Stimulated activated CD4-positive, alpha-beta T cell treated with anti-CD3 and anti-CD28 coated beads, Interleukin-1b, Interleukin-23, amount 100 ng/mL, for 4 hours (primary cell): Measurements from ENCODE around the gene SLC25A30.

Experiments
- DNase-seq, 2 donors: peaks; one replicate each; pipeline ENCODE4 v3.0.0-alpha.2; 2020; ENCODE audit warnings: low read depth in 2 of 2

The SLC25A30 gene, protein sequence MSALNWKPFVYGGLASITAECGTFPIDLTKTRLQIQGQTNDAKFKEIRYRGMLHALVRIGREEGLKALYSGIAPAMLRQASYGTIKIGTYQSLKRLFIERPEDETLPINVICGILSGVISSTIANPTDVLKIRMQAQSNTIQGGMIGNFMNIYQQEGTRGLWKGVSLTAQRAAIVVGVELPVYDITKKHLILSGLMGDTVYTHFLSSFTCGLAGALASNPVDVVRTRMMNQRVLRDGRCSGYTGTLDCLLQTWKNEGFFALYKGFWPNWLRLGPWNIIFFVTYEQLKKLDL

DNA sequence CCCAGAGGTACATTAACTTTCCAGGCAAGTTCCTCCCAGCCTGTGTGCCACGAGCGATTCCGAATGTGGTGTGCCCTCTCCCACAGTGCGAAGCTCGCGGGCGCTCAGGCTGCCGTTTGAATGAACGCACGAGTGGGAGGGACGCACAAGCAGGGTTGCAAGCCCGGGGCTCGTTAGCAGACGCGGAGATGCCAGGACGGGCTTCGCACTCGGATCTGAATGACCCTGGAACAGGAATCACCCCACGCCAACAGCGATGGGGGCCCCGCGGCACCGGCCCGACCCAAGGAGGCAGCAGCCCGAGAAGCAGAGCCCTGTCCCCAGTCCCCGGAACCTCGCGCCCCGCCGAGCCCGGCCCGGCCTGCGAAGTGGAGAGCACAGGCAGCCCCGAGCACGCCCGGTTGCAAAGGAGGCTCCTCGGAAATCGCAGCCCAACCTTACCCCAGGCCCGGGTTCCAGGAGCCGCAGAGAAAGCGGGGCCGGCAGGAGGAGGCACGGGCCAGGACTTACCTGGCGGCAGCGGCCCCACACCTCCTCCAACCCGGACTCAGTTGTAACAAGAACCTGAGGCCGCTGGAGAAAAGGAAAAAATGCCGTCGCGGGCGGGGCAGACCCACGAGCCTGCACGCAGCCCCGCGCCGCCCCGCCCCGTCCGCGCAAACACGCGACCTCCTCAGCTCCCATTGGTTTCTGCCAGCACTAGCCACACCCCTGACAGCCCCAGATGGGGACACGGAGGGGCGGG lies at the start of gene SLC25A30:
Gene SLC25A30, minus strand, starts transcription at position 584 of the 745 bp plus-strand sequence. CDS start 6,948 bp downstream, outside the sequence.
- DNase-seq = peak; percentile 82 to 88

DNA sequence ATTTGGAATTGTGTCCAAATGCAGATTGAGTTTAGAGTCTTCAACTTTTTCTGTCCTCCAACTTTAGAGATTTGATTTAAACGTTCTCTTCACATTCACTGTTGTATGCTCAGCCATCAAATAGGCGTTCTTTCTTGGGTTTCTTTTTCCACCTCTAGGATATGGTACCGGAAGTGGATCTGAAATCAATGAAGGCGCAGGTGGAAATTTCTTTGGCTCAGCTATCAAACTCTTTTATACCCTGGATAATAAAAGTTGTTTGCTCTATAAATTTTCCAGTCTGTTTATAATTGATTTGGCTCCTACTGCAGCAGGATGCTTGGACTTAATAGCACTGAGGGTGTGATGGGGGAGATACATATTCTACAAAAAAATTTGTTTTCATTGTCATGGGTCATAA lies 48.2 kb upstream of the SLC25A30 start:
- no peak for DNase-seq

DNA sequence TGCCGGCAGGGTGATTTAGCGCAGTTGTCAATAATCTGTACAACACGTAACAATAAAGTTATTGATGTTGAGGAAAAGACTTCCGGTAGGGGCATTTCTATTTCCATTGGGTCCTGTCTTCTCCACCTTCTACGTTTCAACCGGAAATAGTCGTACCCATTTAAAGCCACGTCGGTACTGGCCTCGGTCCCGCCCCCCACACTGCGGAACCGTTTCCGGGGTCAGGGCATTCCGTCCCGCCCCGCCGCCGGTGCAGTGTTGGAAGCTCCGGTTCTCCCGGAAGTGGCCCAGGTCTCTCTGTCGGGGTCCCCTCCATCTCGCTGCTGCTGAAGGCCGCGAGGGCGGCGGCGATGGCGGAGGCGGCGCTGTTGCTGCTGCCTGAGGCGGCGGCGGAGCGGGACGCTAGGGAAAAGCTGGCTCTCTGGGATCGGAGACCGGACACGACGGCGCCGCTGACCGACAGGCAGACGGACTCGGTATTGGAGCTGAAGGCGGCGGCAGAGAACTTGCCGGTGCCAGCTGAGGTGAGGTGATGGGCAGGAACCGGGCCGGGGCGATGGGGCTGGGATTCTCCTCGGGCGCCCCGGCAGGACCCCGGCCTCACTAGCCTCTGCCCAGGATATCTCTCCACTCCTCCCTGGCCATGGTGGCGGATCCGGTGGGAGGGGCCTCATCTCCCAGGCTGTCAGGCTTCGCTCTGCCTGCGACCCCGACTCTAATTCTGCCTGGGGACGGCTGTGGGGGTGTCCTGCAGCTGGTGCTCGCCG lies 46.7 kb upstream of the SLC25A30 start, which contains the start of gene COG3:
Gene COG3, plus strand, starts transcription at position 253 of the 767 bp plus-strand sequence. Its CDS starts 98 bp downstream, at position 351.
- DNase-seq = peak; percentile 86 to 92

DNA sequence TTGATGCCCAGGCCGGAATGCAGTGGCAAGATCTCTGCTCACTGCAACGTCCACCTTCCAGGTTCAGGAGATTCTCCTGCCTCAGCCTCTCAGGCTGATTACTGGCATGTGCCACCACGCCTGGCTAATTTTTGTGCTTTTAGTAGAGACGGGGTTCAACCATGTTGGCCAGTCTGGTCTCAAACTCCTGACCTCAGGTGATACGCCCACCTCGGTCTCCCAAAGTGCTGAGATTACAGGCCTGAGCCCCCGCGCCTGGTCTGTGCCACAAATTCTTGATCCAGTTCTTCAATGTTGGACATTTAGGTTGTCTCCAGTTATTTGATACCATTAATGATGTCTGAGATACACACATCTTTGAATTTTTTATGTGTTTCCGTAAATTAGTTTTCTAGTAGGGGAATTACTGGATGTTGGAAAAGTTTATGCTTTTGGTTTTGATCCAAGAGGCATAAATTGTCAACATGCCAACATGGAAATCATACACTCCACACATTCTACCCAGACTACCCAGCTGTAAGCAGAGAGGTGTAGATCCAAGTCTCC lies 46.0 kb upstream of the SLC25A30 start:
- DNase-seq = no peak

DNA sequence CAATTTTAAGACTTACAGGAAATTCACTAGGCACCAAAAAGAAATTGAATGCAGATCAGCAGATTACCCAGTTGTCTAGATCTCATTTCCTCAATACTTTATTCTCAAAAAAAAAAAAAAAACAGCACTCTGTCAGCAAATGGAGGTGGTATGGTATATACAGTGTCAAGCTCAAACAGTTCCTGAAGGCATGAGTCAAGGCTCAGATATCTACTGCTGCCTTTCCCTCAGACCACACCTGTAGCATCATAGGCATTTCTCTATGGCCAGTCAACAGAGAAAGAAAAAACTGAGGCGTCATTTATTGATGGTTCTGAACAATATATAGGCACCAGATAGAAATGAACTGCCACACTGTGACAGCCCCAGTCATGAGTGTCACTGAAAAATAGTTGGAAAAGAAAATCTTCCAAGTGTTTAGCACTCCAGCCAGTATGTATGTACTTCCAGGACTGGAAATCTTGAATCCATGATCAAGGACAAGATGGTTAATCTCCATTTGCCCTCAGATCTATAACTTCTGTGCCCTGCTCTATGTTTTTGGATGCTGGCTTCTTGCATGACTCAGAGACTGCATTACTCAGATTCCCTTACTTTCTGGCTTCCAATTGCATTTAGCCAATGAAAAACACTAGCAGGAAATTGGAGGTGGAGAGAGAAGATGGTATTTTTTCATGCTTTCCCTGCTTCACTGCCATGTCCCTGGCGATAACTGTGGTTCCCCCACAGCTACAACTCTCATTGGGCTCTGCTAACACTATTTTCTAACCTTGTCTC lies 38.2 kb upstream of the SLC25A30 start:
- no peak for DNase-seq

DNA sequence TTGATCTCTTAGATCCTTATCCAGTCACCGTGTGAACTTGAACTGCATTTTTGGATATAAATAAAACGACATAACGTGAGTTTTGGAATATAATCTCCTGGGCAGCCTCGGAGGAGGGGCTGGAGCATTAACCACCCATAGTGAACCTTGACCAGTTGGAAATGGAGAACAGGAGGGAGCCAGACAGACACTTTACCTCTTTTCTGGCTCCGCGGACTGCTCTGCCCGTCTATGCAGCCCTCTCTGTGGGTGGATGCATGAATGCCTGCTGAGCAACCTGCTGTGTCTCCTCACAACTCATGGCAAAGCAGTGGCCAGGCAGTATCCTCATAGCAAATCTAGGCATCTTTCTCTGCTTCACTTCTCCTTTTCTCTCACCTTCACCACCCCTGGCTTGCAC lies 36.0 kb upstream of the SLC25A30 start:
- no peak for DNase-seq

DNA sequence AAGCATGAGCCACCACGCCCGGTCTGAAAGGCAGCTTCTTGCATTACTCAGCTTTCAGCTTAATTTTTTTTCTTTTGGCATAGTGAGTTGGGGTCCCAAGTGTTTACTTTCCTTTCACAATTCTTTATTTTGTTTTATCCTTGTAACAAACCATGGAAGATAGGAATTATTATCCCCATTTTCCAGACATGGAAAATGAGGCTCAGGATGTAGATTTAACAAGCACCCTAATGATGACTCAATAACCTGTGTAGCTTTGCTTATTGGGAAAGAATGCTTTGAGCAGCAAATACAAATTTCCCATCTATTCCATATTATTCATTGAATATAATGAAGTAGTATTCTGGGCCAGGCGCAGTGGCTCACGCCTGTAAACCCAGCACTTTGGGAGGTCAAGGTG lies 33.1 kb upstream of the SLC25A30 start:
- no peak for DNase-seq

DNA sequence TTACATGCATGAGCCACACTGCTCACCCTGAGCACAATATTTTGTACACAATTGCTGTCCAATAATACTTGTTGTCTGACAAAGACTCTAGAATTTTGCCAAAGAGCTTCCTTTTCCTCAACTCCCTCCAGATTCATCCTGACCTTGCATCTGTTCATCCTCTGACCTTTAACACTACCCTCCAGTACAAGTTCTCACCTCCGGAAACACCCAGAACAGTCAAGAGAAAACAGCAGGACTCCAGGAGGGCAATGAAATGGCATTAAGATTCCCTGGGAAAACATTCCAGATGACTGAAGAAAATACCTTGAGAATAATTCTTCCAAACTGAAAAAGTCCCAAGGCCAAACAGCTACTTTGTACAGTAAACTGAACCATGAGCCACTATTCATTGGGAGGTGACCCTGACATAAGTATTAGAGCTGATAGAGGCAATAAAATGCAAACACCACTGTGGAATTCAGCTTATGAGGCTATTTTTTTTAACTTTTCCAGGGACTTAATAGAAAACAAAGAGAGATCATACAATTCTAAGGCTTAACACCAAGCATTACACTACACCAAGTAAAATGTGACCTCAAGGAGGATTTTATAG lies 30.9 kb upstream of the SLC25A30 start:
- no peak for DNase-seq

DNA sequence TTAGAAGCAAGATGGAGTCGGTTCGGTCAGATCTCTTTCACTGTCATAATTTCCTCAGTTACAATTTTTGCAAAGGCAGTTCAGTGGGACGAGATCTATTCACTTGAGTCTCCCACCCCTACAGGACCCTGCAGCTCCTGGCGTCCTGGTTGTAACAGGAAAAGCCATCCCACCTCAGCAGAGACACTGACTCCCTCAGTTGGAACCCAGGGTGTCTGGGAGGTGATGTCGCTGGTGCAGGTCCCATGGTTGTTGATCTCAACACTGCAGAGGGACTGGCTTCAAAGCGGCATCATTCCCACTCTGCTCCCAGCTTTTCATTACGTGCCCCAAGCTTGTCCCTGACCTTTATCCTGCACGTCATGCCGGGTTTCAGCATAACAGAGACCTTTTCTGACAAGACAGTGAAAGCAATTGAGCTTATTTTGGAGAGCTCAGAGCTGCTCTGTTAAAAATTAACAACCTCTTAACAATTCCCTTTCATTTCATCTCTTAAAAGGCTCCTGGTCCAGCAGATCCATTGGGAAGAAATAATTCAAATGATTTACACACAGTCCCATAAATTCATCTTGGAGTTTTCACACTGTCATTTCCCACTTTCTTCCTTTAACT lies 29.0 kb upstream of the SLC25A30 start:
- DNase-seq = no peak

DNA sequence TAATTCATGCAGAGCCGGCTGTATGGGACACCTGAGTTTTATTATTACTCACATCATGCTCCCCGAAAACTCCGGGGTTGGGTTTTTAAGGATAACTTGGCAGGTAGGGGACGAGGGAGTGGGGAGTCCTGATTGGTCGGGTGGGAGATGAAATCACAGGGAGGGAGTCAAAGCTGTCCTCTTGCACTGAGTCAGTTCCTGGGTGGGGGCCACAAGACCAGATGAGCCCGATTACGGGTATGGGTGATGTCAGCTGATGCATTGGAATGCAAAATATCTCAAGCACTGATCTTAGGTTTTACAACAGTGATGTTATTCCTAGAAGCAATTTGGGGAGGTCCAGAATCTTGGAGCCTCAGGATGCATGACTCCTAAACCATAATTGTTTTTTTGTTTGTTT lies 28.0 kb upstream of the SLC25A30 start:
- DNase-seq = no peak

DNA sequence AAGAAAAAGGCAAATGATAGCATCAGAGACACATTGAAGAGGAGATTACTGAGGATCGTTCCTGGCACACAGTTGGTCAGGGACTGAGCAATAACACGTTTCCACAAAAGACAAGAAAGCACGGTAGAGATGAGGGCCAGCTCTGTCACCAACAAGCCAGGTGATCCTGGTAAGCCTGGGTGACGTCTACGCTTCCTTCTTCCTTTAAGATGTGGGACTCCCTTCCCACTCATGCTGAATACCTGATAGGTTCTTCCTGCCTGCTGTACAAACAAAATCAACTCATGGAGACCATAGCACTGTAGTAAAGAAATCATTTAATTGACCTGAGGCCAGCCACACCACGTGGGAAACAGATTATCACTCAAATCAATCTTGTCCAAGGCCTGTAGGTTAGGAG lies 26.9 kb upstream of the SLC25A30 start:
- no peak for DNase-seq

DNA sequence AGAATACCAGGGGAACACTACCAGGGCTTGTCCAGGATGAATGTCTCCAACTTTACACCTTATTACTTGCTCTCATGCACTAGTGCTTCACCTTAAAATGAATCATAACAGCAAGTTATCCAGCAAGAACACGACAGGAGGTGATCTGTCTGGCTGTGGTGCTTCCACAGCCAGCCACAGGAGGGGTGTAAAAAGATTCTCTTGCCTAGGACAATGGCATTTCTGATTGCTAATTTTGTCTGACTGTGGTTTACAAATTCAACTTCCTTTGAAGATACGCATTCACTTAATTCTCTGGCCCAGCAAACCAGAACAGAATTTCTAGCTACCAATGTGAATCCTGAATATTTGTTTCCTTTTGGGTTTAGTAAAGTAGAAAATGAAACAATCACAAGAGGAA lies 23.5 kb upstream of the SLC25A30 start:
- no peak for DNase-seq

DNA sequence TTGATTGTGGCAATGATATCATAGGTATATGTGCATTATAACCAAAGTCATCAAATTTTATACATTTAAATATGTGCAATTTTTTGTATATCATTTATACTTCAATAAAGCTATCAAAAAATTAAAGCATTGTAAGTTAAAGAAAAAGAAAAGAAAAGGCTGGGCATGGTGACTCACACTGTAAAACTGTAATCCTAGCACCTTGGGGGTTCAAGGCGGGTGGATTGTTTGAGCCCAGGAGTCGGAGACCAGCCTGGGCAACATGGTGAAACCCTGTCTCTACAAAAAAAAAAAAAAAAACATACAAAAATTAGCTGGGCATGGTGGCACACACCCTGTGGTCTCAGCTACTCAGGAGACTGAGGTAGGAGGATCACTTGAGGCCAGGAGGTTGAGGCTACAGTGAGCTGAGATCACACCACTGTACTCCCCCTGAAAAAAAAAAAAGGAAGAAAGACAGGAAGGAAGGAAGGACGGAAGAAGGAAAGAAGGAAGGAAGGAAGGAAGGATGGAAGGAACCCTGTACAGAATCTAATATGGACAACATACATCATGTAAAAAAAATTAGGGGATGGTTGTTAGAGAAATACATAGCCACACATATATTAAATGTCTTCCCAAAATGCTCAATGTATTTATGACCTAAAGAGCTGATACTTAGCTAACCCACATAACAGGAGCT lies 21.7 kb upstream of the SLC25A30 start:
- DNase-seq = no peak

DNA sequence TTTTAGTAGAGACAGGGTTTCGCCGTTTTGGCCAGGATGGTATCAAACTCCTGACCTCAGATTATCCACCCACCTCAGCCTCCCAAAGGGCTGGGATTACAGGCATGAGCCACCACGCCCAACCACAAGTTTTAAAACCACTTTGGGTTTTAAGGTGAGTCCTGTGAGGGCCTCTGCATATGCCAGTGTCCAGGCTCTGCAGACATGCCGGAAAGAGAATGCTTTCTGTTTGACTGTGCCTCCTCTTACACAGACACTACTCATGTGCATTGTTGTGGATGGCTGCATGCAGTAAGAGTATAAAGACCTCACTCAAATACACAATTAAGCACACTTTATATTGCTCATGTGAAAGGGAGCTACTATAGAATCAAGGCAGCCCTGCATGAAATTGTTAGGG lies 20.8 kb upstream of the SLC25A30 start:
- DNase-seq = no peak

DNA sequence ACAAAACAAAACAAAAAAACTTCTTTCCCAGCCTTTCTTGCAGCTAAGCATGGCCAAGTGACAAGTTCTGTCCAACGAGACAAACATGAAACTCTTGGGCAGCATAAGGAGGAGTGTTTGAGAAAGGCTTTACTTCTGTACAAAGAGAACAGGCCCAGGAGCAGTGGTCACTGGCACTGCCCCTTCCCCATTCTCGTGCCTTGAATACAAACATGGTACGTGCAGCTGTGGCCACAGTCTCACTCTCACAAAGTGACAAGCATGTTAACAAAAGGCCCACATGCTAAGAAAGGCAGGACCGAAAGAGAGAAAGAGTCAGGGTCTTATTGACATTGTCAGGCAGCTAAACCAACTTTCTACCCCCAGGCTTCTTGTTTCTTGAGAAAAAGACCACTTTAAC lies 19.8 kb upstream of the SLC25A30 start:
- no peak for DNase-seq

DNA sequence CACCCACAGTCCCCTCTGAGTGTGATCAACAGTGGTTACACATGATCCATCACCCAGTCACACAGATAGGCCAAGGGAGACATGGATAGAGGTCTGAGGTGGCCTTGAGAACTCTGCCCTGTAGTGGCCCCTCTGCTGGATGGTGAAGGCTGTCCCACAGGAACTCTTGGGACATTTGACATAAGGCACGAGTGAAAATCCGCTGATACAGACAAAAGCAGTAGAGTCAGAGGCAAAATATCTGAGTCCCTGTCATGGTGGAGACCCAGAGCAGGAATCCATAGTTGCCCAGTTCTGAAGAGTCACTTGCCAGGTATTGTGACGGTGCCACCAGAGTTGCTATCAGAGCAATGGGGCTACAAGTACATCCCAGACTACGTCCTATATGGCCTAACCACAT lies 18.8 kb upstream of the SLC25A30 start:
- DNase-seq = no peak

DNA sequence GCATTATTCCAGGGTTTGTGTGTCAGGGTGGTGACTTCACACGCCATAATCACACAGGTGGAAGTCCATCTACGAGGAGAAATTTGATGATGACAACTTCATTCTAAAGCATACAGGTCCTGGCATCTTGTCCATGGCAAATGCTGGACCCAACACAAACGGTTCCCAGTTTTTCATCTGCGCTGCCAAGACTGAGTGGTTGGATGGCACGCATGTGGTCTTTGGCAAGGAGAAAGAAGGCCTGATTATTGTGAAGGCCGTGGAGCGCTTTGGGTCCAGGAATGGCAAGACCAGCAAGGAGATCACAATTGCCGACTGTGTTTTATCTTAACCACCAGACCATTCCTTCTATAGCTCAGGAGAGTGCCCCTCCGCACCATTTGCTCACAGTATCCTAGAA lies 18.2 kb upstream of the SLC25A30 start:
- no peak for DNase-seq

DNA sequence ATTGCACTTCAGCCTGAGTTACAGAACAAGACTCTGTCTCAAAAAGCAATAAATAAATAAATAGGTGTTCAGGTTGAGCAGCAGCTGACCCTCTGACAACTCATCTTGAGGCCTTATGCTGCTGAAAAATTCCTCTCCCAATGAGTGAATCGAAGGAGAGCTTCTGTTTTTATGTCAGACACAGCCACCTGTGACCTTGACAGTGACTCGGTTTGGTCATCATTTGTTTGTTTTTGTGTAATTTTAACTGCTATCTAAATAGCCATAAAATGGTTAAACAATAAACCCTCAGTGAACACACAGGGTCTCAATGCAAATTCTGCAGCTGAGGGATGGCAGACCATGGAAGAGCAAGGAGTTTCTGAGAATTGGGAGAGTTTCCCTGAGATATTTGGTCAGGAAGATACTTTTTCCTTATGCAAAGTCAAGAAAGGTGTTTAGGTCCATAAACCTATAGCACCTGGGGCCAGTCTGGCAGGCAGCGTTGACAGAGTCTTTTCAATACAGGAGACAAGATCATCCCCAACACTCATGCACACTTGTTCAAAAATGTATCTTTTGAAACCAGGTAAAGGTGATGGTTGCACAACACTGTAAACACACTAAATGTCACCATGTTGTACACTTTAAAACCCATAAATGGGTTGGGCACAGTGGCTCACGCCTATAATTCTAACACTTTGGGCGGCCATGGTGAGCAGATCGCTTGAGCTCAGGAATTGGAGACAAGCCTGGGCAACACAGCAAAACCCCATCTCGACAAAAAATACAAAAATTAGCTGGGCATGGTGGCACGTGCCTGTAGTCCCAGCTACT lies 16.6 kb upstream of the SLC25A30 start:
- no peak for DNase-seq

DNA sequence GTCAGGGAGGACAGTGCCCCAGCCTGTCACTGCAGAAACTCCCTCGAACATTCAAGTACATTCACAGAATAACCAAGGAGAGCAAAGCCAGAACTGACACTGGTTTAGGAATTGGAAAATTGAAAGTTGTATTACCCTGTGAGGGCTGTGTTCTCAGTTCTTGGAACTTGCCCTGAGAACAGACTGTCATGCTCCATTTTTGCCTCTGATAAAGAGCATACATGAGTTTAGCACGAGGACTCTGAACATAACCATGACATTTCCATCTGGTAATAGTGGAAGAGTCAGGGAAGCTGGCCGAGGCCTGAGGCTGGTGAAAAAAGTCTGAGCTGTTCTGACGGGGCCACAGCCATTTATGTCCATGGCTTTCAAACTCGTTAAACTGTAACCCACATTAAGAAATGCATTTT lies 15.2 kb upstream of the SLC25A30 start:
- DNase-seq = no peak
